HG02981 (cell line): ENCODE measurements around the gene TNRC6A.
"Not testable (repeated sequence)": the region's sequence is repeated elsewhere in the genome, so short reads cannot be mapped to it uniquely, and the experiment has no call there.

Experiments used
- ATAC-seq: cut with Tn5 transposase; IDR thresholded peaks from one replicate; pipeline ENCODE4 v1.9.1; 2021; ENCODE audit warnings: mild to moderate bottlenecking, moderate library complexity; ENCODE audit not compliant: unreplicated experiment

The TNRC6A gene

GRCh38 chr16:24810951-24811843, 81.7 kb downstream of the TNRC6A start:
- ATAC-seq, result no peak

- ATAC-seq, result not testable (repeated sequence)
Measured at GRCh38 chr16:24812813-24813212, 83.4 kb downstream of the TNRC6A start.

GRCh38 chr16:24815021-24815420, 85.6 kb downstream of the TNRC6A start:
- no peak for ATAC-seq

GRCh38 chr16:24816688-24817087, 87.2 kb downstream of the TNRC6A start:
- no peak for ATAC-seq

- no peak for ATAC-seq
Measured at GRCh38 chr16:24819462-24820040, 90.1 kb downstream of the TNRC6A start.

GRCh38 chr16:24820522-24820921, 91.1 kb downstream of the TNRC6A start:
- no peak for ATAC-seq

GRCh38 chr16:24821129-24821528, 91.7 kb downstream of the TNRC6A start:
- ATAC-seq, result no peak

GRCh38 chr16:24822542-24822941, 93.1 kb downstream of the TNRC6A start:
- no peak for ATAC-seq

- ATAC-seq, result no peak
Measured at GRCh38 chr16:24822974-24823373, 93.5 kb downstream of the TNRC6A start.

GRCh38 chr16:24825696-24826095, 96.2 kb downstream of the TNRC6A start:
- ATAC-seq, result no peak

GRCh38 chr16:24826096-24826690, 96.7 kb downstream of the TNRC6A start:
- no peak for ATAC-seq

GRCh38 chr16:24826817-24827566, 97.5 kb downstream of the TNRC6A start:
- no peak for ATAC-seq

- no peak for ATAC-seq
Measured at GRCh38 chr16:24829153-24829552, 99.7 kb downstream of the TNRC6A start.

- no peak for ATAC-seq
Measured at GRCh38 chr16:24833352-24833751, 103.9 kb downstream of the TNRC6A start.

- no peak for ATAC-seq
Measured at GRCh38 chr16:24834459-24835335, 105.2 kb downstream of the TNRC6A start.

GRCh38 chr16:24836836-24837235, 107.4 kb downstream of the TNRC6A start:
- ATAC-seq, result no peak

- ATAC-seq, result no peak
Measured at GRCh38 chr16:24837969-24838368, 108.5 kb downstream of the TNRC6A start.

GRCh38 chr16:24838554-24839266, 109.3 kb downstream of the TNRC6A start:
- ATAC-seq, result no peak

- no peak for ATAC-seq
Measured at GRCh38 chr16:24839347-24839972, 110.0 kb downstream of the TNRC6A start.
